HepG2 (cell line): ENCODE measurements around the gene RNU6-1. TPM values are rescaled to one million over a fixed set of nuclear protein-coding genes. Genes with fewer than 3 reads are reported as not detected.
A peak's percentile ranks its signal among the peaks of the same experiment; 100 is the strongest.

Source experiments
- ATAC-seq: fragments of 200-7000 bp; cut with Tn5 transposase; 3 replicates; pipeline ENCODE4 v1.9.1; 2020; ENCODE audit warnings: mild to moderate bottlenecking, moderate library complexity
- BruUV-seq: library from RNA; stranded (reverse); fragments of 400-500 nt; replicated peaks from 2 replicates; lab custom pipeline; 2021; lab: Mats Ljungman, UMichigan
- CTCF ChIA-PET: fragments of 300-600 bp; formaldehyde crosslinking; extraction: SDS; loops from one replicate; lab custom pipeline; 2021; ENCODE audit warnings: low total read pairs, inconsistent platforms, low intra/inter-chr PET ratio; lab: Yijun Ruan, JAX
- POLR2A ChIA-PET: fragments of 350-600 bp; sonication (Branson Sonifier 250); formaldehyde crosslinking; loops from one replicate; lab custom pipeline; 2020; ENCODE audit warnings: antibody characterized with exemption, inconsistent platforms; lab: Yijun Ruan, JAX
- DNase-seq: peaks from one replicate; pipeline ENCODE4 v3.0.0-alpha.2; 2015; ENCODE audit warnings: low spot score
- FAIRE-seq: peaks from 3 replicates; lab custom pipeline; 2011; peaks lifted over from hg19 to GRCh38; lab: Jason Lieb, UNC
- H2AFZ ChIP-seq: one replicate; pipeline ENCODE4 v1.6.1; 2011; ENCODE audit warnings: low read length, inconsistent platforms
- H3K27ac ChIP-seq: fragments of 300-600 bp; 3 replicates; pipeline ENCODE4 v1.8.0; 2011; ENCODE audit warnings: mixed run types, mild to moderate bottlenecking, mixed read lengths, low read length, inconsistent platforms; ENCODE audit not compliant: insufficient read depth; ENCODE audit errors: extremely low read length
- H3K27me3 ChIP-seq, 2 experiments: fragments of 200-600 bp in 1 of 2; 2 replicates in 1 of 2; 3 replicates in 1 of 2; pipeline versions ENCODE4 v1.6.0 to v1.8.0; 2011; ENCODE audit warnings: low read length in 2 of 2, mild to moderate bottlenecking in 2 of 2, moderate library complexity in 2 of 2, inconsistent platforms in 1 of 2; ENCODE audit not compliant: insufficient read depth in 2 of 2, control insufficient read depth in 1 of 2
- H3K36me3 ChIP-seq, 2 experiments: fragments of 200-600 bp in 1 of 2; replicated peaks in 1 of 2; 2 replicates in 1 of 2; 3 replicates in 1 of 2; pipeline versions ENCODE4 v1.5.1 to v1.8.0; 2011; ENCODE audit warnings: low read length in 2 of 2, inconsistent platforms in 1 of 2; ENCODE audit not compliant: insufficient read depth in 2 of 2, control insufficient read depth in 1 of 2
- H3K4me1 ChIP-seq: 2 replicates; pipeline ENCODE4 v1.5.1; 2012; ENCODE audit warnings: low read length, inconsistent platforms; ENCODE audit not compliant: insufficient read depth
- H3K4me2 ChIP-seq: 2 replicates; pipeline ENCODE4 v1.6.0; 2011; ENCODE audit warnings: low read depth, low read length, inconsistent platforms
- H3K4me3 ChIP-seq, 3 experiments: fragments of 200-600 bp in 1 of 3; sonication (generic), shearing (Covaris generic) in 1 of 3; replicated peaks in 1 of 3; 2 replicates each; pipeline ENCODE4 v1.5.1; 2011 to 2016; ENCODE audit warnings: low read length in 3 of 3, inconsistent platforms in 2 of 3, low read depth in 2 of 3, mild to moderate bottlenecking in 2 of 3, control low read depth in 1 of 3, mixed read lengths in 1 of 3; ENCODE audit not compliant: insufficient read depth in 1 of 3
- H3K79me2 ChIP-seq: one replicate; pipeline ENCODE4 v1.6.1; 2011; ENCODE audit warnings: low read length, inconsistent platforms; ENCODE audit not compliant: insufficient read depth
- H3K9ac ChIP-seq: 2 replicates; pipeline ENCODE4 v1.6.0; 2011; ENCODE audit warnings: mild to moderate bottlenecking, low read depth, low read length, inconsistent platforms; ENCODE audit not compliant: insufficient read depth
- H3K9me3 ChIP-seq: 2 replicates; pipeline ENCODE4 v1.5.1; 2012; ENCODE audit warnings: mild to moderate bottlenecking, low read length
- H4K20me1 ChIP-seq: 2 replicates; pipeline ENCODE4 v1.6.0; 2011; ENCODE audit warnings: inconsistent platforms, mild to moderate bottlenecking, low read length, moderate library complexity; ENCODE audit not compliant: insufficient read depth
- AFF4 ChIP-seq: sonication (generic); formaldehyde crosslinking; IDR thresholded peaks from 2 replicates; pipeline ENCODE4 v1.4.0; 2020; ENCODE audit warnings: missing genetic modification reagents
- ATF1 ChIP-seq: IDR thresholded peaks from 2 replicates; pipeline ENCODE4 v1.6.1; 2016; ENCODE audit warnings: mild to moderate bottlenecking, control low read depth
- BORCS8-MEF2B ChIP-seq: sonication (generic); formaldehyde crosslinking; IDR thresholded peaks from 2 replicates; pipeline ENCODE4 v1.8.0; 2022; ENCODE audit warnings: mild to moderate bottlenecking, missing genetic modification reagents
- ETV5 ChIP-seq: IDR thresholded peaks from 2 replicates; pipeline ENCODE4 v1.6.1; 2018; ENCODE audit warnings: missing biosample characterization, missing genetic modification reagents, inconsistent platforms, borderline replicate concordance
- HNRNPLL ChIP-seq: fragments of 200-400 bp; formaldehyde crosslinking; IDR thresholded peaks from 2 replicates; pipeline ENCODE4 v1.6.1; 2017; ENCODE audit warnings: mild to moderate bottlenecking, low read depth, low read length; ENCODE audit not compliant: poor library complexity, severe bottlenecking
- KAT8 ChIP-seq: IDR thresholded peaks from 2 replicates; pipeline ENCODE4 v1.6.1; 2016; ENCODE audit warnings: missing genetic modification reagents, missing compliant biosample characterization
- PHF8 ChIP-seq: sonication (generic); formaldehyde crosslinking; IDR thresholded peaks from 2 replicates; pipeline ENCODE4 v1.5.0; 2020; ENCODE audit warnings: missing genetic modification reagents
- PRDM10 ChIP-seq: sonication (generic); formaldehyde crosslinking; IDR thresholded peaks from 2 replicates; pipeline ENCODE4 v1.4.0; 2020; ENCODE audit warnings: low read depth, missing genetic modification reagents
- SATB2 ChIP-seq: sonication (generic); formaldehyde crosslinking; IDR thresholded peaks from 2 replicates; pipeline ENCODE4 v1.5.0; 2020; ENCODE audit warnings: missing genetic modification reagents
- SSRP1 ChIP-seq: IDR thresholded peaks from 2 replicates; pipeline ENCODE4 v1.6.1; 2016; ENCODE audit warnings: control low read depth
- USF2 ChIP-seq, 2 experiments: sonication (generic) in 1 of 2; formaldehyde crosslinking in 1 of 2; IDR thresholded peaks; 2 replicates each; pipeline versions ENCODE4 v1.5.1 to v1.6.1; 2011 to 2020; ENCODE audit warnings: borderline replicate concordance in 1 of 2, low read depth in 1 of 2, low read length in 1 of 2, mild to moderate bottlenecking in 1 of 2, missing genetic modification reagents in 1 of 2, moderate library complexity in 1 of 2
- ZNF589 ChIP-seq: sonication (generic); formaldehyde crosslinking; conservative IDR thresholded peaks from 2 replicates; pipeline ENCODE4 v1.8.0; 2022; ENCODE audit warnings: mild to moderate bottlenecking, moderate library complexity, missing genetic modification reagents
- ZNF777 ChIP-seq: sonication (generic); formaldehyde crosslinking; IDR thresholded peaks from 2 replicates; pipeline ENCODE4 v1.4.0; 2020; ENCODE audit warnings: missing genetic modification reagents
- WGBS: methylation state at CpG from one replicate; pipeline ENCODE4 v1.1.6; 2017; ENCODE audit warnings: low lambda C conversion rate; 5-methylcytosine and 5-hydroxymethylcytosine counted together
- in situ Hi-C: cut with HindIII; loops from 2 replicates; pipeline ENCODE4 v1.10.0; 2017; ENCODE audit warnings: low pct_unique_long_range_greater_than_20kb; ENCODE audit not compliant: extremely low pct_ligation_motif_present
- intact Hi-C: fragments of 100-400 bp; cut with micrococcal nuclease; formaldehyde crosslinking; loops from one replicate; pipeline ENCODE4 v1.10.0; 2022; ENCODE audit not compliant: unreplicated experiment
- polyA plus RNA-seq, 8 experiments: library from polyadenylated mRNA; depleted of rRNA in 3 of 8; stranded (reverse) in 7 of 8; unstranded in 1 of 8; fragments of >200 nt; fragmentation: Illumina TruSeq in 4 of 8; extraction: Trizol in 4 of 8; gene quantifications; 2 replicates each; pipeline versions ENCODE4 v1.2.1 to v1.2.3, GENCODE V29; 2011 to 2016; ENCODE audit warnings: low read depth in 4 of 8, missing spikeins in 1 of 8, mixed read lengths in 1 of 8; ENCODE audit not compliant: insufficient read depth in 1 of 8
- total RNA-seq, 5 experiments: library from RNA; depleted of rRNA; stranded (reverse); fragments of >200 nt; fragmentation: Illumina TruSeq; extraction: Trizol; gene quantifications; 2 replicates each; pipeline ENCODE4 v1.2.3, GENCODE V29; 2016; ENCODE audit warnings: low read depth in 1 of 5

RNU6-1 gene
- total and polyA plus RNA-seq, 2 of the 13 experiments (the other 11 are each of a cell fraction or from before 2014, with no cell fraction given): under 0.01 TPM; not detected in 1

GRCh38 chr15:67827562-67828277 lies 12.1 kb downstream of the RNU6-1 start:
- H3K27me3 ChIP-seq: peaks cover 12 to 68% of the 10 kb centered on the region in 2 experiments; a peak in 4 of 5 replicates
- H3K4me3 ChIP-seq: no peak overlapping the region
- DNase-seq (no peak), FAIRE-seq (no peak), ATAC-seq (0 out of 3 replicates have a peak, but pooled peaks have one; percentile 7)
- 68% methylated on average over 5 of the region's 91 CpGs for WGBS
- no peaks in the 10 kb centered on the region for H3K79me2 ChIP-seq
- H3K9me3 ChIP-seq: no peaks in the 10 kb centered on the region
- no TSS peak for BruUV-seq
- H3K36me3 ChIP-seq: no peaks in the 10 kb centered on the region
- no peaks in the 10 kb centered on the region for H3K4me1 ChIP-seq
- H2AFZ ChIP-seq: no peak overlapping the region
- intact Hi-C loops: no loop called here
- no peak overlapping the region for H3K27ac ChIP-seq
- POLR2A ChIA-PET: no interaction called here
- no peak overlapping the region for H3K9ac ChIP-seq
- in situ Hi-C loops: no loop called here
- H4K20me1 ChIP-seq: no peaks in the 10 kb centered on the region
- H3K4me2 ChIP-seq: peak overlapping the region; percentile 27; the same call in 1 of the 2 replicates
- CTCF ChIA-PET: no interaction called here
- TF ChIP-seq ETV5 (CRISPR knock-in tag): no peak
- TF ChIP-seq ZNF589 (CRISPR knock-in tag): no peak
- TF ChIP-seq SSRP1 (CRISPR knock-in tag): no peak
- peak; percentile 30 for TF ChIP-seq HNRNPLL
- no peak for TF ChIP-seq PHF8 (CRISPR knock-in tag)
- TF ChIP-seq AFF4: no peak
- no peak for TF ChIP-seq PRDM10 (CRISPR knock-in tag)
- TF ChIP-seq ATF1: no peak
- no peak for TF ChIP-seq SATB2 (CRISPR knock-in tag)
- no peak for TF ChIP-seq BORCS8-MEF2B (CRISPR knock-in tag)
- TF ChIP-seq KAT8 (CRISPR knock-in tag): no peak
- TF ChIP-seq USF2 (IDR thresholded peaks at IDR 0.05; ENCODE audit: low read depth, low read length): no peak
- no peak for TF ChIP-seq USF2 (CRISPR knock-in tag; IDR thresholded peaks at IDR 0.05; ENCODE audit: borderline replicate concordance)
- TF ChIP-seq ZNF777 (CRISPR knock-in tag): peak; percentile 58; the same call in 1 of the 2 replicates
